NCI-H2171 (cell line): ENCODE results near the gene TEX19.

ENCODE experiments used
- DNase-seq: peaks from one replicate; lab custom pipeline; 2025; lab: John Stamatoyannopoulos, UW

Gene TEX19

GRCh38 chr17:82390860-82391435, 31.9 kb downstream of the TEX19 start:
- DNase-seq, result no peak

GRCh38 chr17:82391496-82392066, 32.5 kb downstream of the TEX19 start:
- no peak for DNase-seq

GRCh38 chr17:82392209-82392920, 33.3 kb downstream of the TEX19 start:
- DNase-seq, result no peak

- DNase-seq, result no peak
These were observed 33.9 kb downstream of the TEX19 start for GRCh38 chr17:82392941-82393340.

GRCh38 chr17:82394278-82394677, 35.2 kb downstream of the TEX19 start:
- DNase-seq, result no peak

GRCh38 chr17:82396601-82397435, 37.8 kb downstream of the TEX19 start:
- DNase-seq, result no peak

GRCh38 chr17:82397449-82398335, 38.6 kb downstream of the TEX19 start:
- no peak for DNase-seq

GRCh38 chr17:82399041-82399441, 40.0 kb downstream of the TEX19 start:
- DNase-seq, result no peak

- no peak for DNase-seq
These were observed 40.6 kb downstream of the TEX19 start for GRCh38 chr17:82399601-82400101.

- DNase-seq, result no peak
These were observed 41.2 kb downstream of the TEX19 start for GRCh38 chr17:82400206-82400605.

GRCh38 chr17:82400830-82401229, 41.8 kb downstream of the TEX19 start:
- DNase-seq, result no peak

- no peak for DNase-seq
These were observed 43.8 kb downstream of the TEX19 start for GRCh38 chr17:82402865-82403264.

GRCh38 chr17:82403662-82404660, 44.9 kb downstream of the TEX19 start:
- no peak for DNase-seq

- DNase-seq, result no peak
These were observed 46.0 kb downstream of the TEX19 start for GRCh38 chr17:82405051-82405450.

GRCh38 chr17:82406131-82406671, 47.2 kb downstream of the TEX19 start:
- no peak for DNase-seq

GRCh38 chr17:82407255-82407654, 48.2 kb downstream of the TEX19 start:
- DNase-seq, result no peak

- DNase-seq, result no peak
These were observed 49.4 kb downstream of the TEX19 start for GRCh38 chr17:82408288-82408937.

GRCh38 chr17:82408938-82409318, 49.9 kb downstream of the TEX19 start:
- no peak for DNase-seq

GRCh38 chr17:82410014-82410716, 51.1 kb downstream of the TEX19 start:
- no peak for DNase-seq
